ENCODE results near the gene MAP7D3.
A peak's percentile ranks its signal among the peaks of the same experiment; 100 is the strongest.

The MAP7D3 gene

DNA sequence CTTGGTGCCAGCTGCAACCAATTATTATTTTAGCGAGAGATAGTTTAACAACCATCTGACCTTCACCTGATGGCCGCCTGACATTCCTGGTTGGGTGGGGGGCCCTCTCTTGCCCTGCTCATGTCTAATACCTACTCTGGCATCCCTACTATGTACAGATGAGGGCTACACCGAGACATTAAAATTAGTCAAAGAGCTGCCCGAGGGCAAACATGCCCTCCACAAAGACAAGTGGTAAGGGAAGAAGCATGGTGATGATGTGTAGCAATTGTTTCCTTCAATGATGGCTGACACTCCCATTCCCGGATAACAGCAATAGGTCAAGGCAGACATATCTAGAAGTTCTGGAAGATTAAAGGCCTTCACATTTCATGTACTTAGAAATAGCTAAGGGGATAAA lies 49.6 kb downstream of the MAP7D3 start:
- Histone ChIP-seq H3K27me3 (replicated peaks; ENCODE audit: insufficient read depth, low read length) (no peaks in the 10 kb centered on the region), H3K79me2 (ENCODE audit: low read length) (peaks cover 12% of the 10 kb centered on the region; the same call in 1 of the 2 replicates), H3F3A (ENCODE audit: insufficient read depth, low read length) (no peaks in the 10 kb centered on the region), H3K4me2 (ENCODE audit: low read depth, low read length) (no peak overlapping the region), H4K20me1 (ENCODE audit: insufficient read depth, low read length) (no peaks in the 10 kb centered on the region), H2AFZ (ENCODE audit: low read length) (no peak overlapping the region), H3K9ac (ENCODE audit: low read length) (no peak overlapping the region), H3K4me1 (ENCODE audit: low read length) (peaks cover 18% of the 10 kb centered on the region), H3K9me3 (replicated peaks; ENCODE audit: insufficient read depth, low read length) (no peaks in the 10 kb centered on the region), H3K36me3 (replicated peaks; ENCODE audit: insufficient read depth, low read length) (no peaks in the 10 kb centered on the region), H3K4me3 (ENCODE audit: low read length) (no peak overlapping the region), H3K27ac (ENCODE audit: low read length) (no peak overlapping the region), H3K9me2 (replicated peaks; ENCODE audit: insufficient read depth, low read length) (no peaks in the 10 kb centered on the region)
- TF ChIP-seq EZH2phosphoT487 (IDR thresholded peaks at IDR 0.05; ENCODE audit: low read length) (no peak), EZH2 (optimal IDR thresholded peaks at IDR 0.05; ENCODE audit: low read depth, low read length) (no peak)
- TF ChIP-seq, protein P1, sequence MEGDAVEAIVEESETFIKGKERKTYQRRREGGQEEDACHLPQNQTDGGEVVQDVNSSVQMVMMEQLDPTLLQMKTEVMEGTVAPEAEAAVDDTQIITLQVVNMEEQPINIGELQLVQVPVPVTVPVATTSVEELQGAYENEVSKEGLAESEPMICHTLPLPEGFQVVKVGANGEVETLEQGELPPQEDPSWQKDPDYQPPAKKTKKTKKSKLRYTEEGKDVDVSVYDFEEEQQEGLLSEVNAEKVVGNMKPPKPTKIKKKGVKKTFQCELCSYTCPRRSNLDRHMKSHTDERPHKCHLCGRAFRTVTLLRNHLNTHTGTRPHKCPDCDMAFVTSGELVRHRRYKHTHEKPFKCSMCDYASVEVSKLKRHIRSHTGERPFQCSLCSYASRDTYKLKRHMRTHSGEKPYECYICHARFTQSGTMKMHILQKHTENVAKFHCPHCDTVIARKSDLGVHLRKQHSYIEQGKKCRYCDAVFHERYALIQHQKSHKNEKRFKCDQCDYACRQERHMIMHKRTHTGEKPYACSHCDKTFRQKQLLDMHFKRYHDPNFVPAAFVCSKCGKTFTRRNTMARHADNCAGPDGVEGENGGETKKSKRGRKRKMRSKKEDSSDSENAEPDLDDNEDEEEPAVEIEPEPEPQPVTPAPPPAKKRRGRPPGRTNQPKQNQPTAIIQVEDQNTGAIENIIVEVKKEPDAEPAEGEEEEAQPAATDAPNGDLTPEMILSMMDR (IDR thresholded peaks at IDR 0.05; ENCODE audit: low read length) = no peak
- DNase-seq = no peak

DNA sequence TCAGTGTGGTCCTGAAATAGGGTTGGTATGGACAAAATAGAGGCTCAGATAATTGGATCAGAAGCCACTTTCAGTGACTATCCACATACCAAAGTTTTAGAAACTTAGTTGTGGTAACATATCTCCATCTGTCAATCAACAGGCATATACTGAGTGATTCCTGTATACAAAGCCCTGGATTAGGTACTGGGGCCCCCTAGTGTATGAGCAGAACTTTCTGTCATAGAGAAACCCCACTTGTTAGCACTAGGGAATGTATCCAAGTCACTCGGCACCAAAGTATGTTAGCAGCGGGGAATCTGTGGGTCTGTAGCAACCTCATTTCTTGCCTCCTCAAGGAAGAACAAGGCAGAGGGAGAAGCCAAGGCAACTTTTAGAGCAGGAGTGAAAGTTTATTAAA lies 50.7 kb downstream of the MAP7D3 start:
- H3K4me2 ChIP-seq (ENCODE audit: low read depth, low read length) = no peak overlapping the region
- DNase-seq = peak; percentile 37
- H3F3A ChIP-seq (ENCODE audit: insufficient read depth, low read length) = no peaks in the 10 kb centered on the region
- peaks cover 18% of the 10 kb centered on the region for H3K4me1 ChIP-seq (ENCODE audit: low read length)
- H2AFZ ChIP-seq (ENCODE audit: low read length) = no peak overlapping the region
- H3K27ac ChIP-seq (ENCODE audit: low read length) = no peak overlapping the region
- H3K36me3 ChIP-seq (replicated peaks; ENCODE audit: insufficient read depth, low read length) = no peaks in the 10 kb centered on the region
- no peak overlapping the region for H3K4me3 ChIP-seq (ENCODE audit: low read length)
- H3K9ac ChIP-seq (ENCODE audit: low read length) = no peak overlapping the region
- peaks cover 12% of the 10 kb centered on the region; the same call in 1 of the 2 replicates for H3K79me2 ChIP-seq (ENCODE audit: low read length)
- no peaks in the 10 kb centered on the region for H4K20me1 ChIP-seq (ENCODE audit: insufficient read depth, low read length)
- no peaks in the 10 kb centered on the region for H3K9me3 ChIP-seq (replicated peaks; ENCODE audit: insufficient read depth, low read length)
- H3K9me2 ChIP-seq (replicated peaks; ENCODE audit: insufficient read depth, low read length) = no peaks in the 10 kb centered on the region
- TF ChIP-seq, protein P1 (IDR thresholded peaks at IDR 0.05; ENCODE audit: low read length) = peak; percentile 48
- no peak for TF ChIP-seq EZH2 (optimal IDR thresholded peaks at IDR 0.05; ENCODE audit: low read depth, low read length)
- H3K27me3 ChIP-seq (replicated peaks; ENCODE audit: insufficient read depth, low read length) = no peaks in the 10 kb centered on the region

DNA sequence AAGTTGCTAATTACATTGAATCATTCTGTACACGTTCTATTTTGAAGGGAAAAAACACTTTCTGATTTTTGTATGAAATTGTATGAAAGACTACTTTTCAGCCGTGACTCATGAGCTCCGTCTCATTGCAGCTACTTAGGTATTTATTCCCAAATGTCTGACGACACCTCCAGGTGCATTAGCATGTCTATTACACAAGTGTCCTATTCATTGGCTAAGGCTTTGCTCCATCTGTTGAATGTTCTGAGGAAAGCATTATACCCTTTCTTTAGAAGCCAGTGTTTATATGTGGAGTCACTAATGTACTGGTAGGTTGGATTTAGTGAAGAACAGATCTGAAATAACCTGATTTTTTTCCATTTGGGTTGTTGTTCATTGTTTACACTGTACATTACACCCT lies 51.8 kb downstream of the MAP7D3 start:
- TF ChIP-seq EZH2phosphoT487 (IDR thresholded peaks at IDR 0.05; ENCODE audit: low read length) (no peak), EZH2 (optimal IDR thresholded peaks at IDR 0.05; ENCODE audit: low read depth, low read length) (no peak)
- TF ChIP-seq, protein P1 (IDR thresholded peaks at IDR 0.05; ENCODE audit: low read length) = no peak
- no peaks in the 10 kb centered on the region for H3K9me3 ChIP-seq (replicated peaks; ENCODE audit: insufficient read depth, low read length)
- H3K9ac ChIP-seq (ENCODE audit: low read length) = no peak overlapping the region
- no peak overlapping the region for H3K4me2 ChIP-seq (ENCODE audit: low read depth, low read length)
- no peaks in the 10 kb centered on the region for H4K20me1 ChIP-seq (ENCODE audit: insufficient read depth, low read length)
- no peak overlapping the region for H2AFZ ChIP-seq (ENCODE audit: low read length)
- H3K4me3 ChIP-seq (ENCODE audit: low read length) = no peak overlapping the region
- H3F3A ChIP-seq (ENCODE audit: insufficient read depth, low read length) = no peaks in the 10 kb centered on the region
- H3K79me2 ChIP-seq (ENCODE audit: low read length) = peaks cover 7% of the 10 kb centered on the region; the same call in 1 of the 2 replicates
- peaks cover 18% of the 10 kb centered on the region for H3K4me1 ChIP-seq (ENCODE audit: low read length)
- H3K9me2 ChIP-seq (replicated peaks; ENCODE audit: insufficient read depth, low read length) = no peaks in the 10 kb centered on the region
- no peaks in the 10 kb centered on the region for H3K27me3 ChIP-seq (replicated peaks; ENCODE audit: insufficient read depth, low read length)
- H3K36me3 ChIP-seq (replicated peaks; ENCODE audit: insufficient read depth, low read length) = no peaks in the 10 kb centered on the region
- DNase-seq = no peak
- H3K27ac ChIP-seq (ENCODE audit: low read length) = no peak overlapping the region
